Measurements from ENCODE around the gene GMDS. TPM values are rescaled to one million over a fixed set of nuclear protein-coding genes. Genes with fewer than 3 reads are reported as not detected.

Gene GMDS
- total RNA-seq, 5 donors from 2014 or later (not counting 1 experiment from before 2014, with no cell fraction given), result 12.9 to 21.5 (median 14.6) TPM

DNA sequence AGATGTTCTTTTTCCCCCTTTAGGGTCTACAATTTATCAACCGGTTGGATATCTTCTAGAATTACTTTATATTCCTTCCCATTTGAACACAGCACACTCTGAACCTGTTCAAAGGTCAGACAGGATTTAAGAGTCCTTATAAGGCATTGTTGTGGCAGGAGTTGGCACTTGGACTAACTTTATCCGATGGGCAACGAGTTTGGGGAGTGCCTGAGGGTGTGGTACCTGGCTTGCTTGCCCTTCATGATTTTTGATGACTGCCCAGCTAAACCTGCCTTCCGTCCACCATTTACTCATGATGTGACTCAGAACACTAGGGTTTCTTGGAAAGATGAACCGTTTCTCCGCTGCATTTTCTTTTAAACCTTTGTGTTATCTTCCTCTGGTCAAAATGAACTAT is 350.5 kb downstream of the GMDS start:
- Mint-ChIP-seq H3K27ac (no peak overlapping the region), H3K9me3 (no peaks in the 10 kb centered on the region), H3K4me1 (no peaks in the 10 kb centered on the region), H3K4me3 (no peak overlapping the region), H3K36me3 (peaks cover 32% of the 10 kb centered on the region), H3K27me3 (no peaks in the 10 kb centered on the region)
- POLR2A ChIA-PET, result no interaction called here
- no peak overlapping the region for H3K27ac ChIP-seq (ENCODE audit: low read length)
- ATAC-seq (replicated peaks in 1 of 4), result no peak
- 92% methylated on average over 3 of the region's 6 CpGs for WGBS (ENCODE audit: insufficient coverage)
- no peak overlapping the region for H3K4me3 ChIP-seq (ENCODE audit: control insufficient read depth in 1 of 2, extremely low read depth in 1 of 2, low read length in 1 of 2)
- no peaks in the 10 kb centered on the region for H3K4me1 ChIP-seq (ENCODE audit: control insufficient read depth in 1 of 2, extremely low read depth in 1 of 2, insufficient read depth in 2 of 2, low read length in 2 of 2)
- no peak for DNase-seq
- no peaks in the 10 kb centered on the region for H3K9me3 ChIP-seq
- H3K27me3 ChIP-seq (replicated peaks in 1 of 2; ENCODE audit: control insufficient read depth in 2 of 2, extremely low read depth in 1 of 2, insufficient read depth in 2 of 2, low read length in 1 of 2), result no peaks in the 10 kb centered on the region
- CTCF ChIA-PET, result no interaction called here
- no peaks in the 10 kb centered on the region for H3K36me3 ChIP-seq (ENCODE audit: control insufficient read depth in 2 of 2, extremely low read depth in 1 of 2, insufficient read depth in 1 of 2, low read length in 1 of 2)

- no peak overlapping the region for H3K4me3 Mint-ChIP-seq
- no peak overlapping the region for H3K4me3 ChIP-seq (ENCODE audit: control insufficient read depth in 1 of 2, extremely low read depth in 1 of 2, low read length in 1 of 2)
- WGBS (ENCODE audit: insufficient coverage), result 76% methylated on average over 3 of the region's 11 CpGs
- H3K9me3 ChIP-seq, result no peaks in the 10 kb centered on the region
- H3K4me1 ChIP-seq (ENCODE audit: control insufficient read depth in 1 of 2, extremely low read depth in 1 of 2, insufficient read depth in 2 of 2, low read length in 2 of 2), result no peaks in the 10 kb centered on the region
- H3K27ac Mint-ChIP-seq, result no peak overlapping the region
- H3K27ac ChIP-seq (ENCODE audit: low read length), result no peak overlapping the region
- ATAC-seq (replicated peaks in 1 of 4) (no peak), DNase-seq (peak in 1 of 35 experiments; percentile 9)
- CTCF ChIA-PET, result interaction anchor here in 1 of 2 donors (0.6 kb wide), 1 partner anchor 10 kb away, joined by 8 read pairs; no protein-coding TSS in a partner anchor
- no peaks in the 10 kb centered on the region for H3K27me3 ChIP-seq (replicated peaks in 1 of 2; ENCODE audit: control insufficient read depth in 2 of 2, extremely low read depth in 1 of 2, insufficient read depth in 2 of 2, low read length in 1 of 2)
- H3K4me1 Mint-ChIP-seq, result no peaks in the 10 kb centered on the region
- no peaks in the 10 kb centered on the region for H3K27me3 Mint-ChIP-seq
- H3K36me3 ChIP-seq (ENCODE audit: control insufficient read depth in 2 of 2, extremely low read depth in 1 of 2, insufficient read depth in 1 of 2, low read length in 1 of 2), result no peaks in the 10 kb centered on the region
- POLR2A ChIA-PET, result no interaction called here
- no peaks in the 10 kb centered on the region for H3K9me3 Mint-ChIP-seq
- peaks cover 25% of the 10 kb centered on the region for H3K36me3 Mint-ChIP-seq
Measured at GRCh38 chr6:1893470-1894130, 351.8 kb downstream of the GMDS start.

DNA sequence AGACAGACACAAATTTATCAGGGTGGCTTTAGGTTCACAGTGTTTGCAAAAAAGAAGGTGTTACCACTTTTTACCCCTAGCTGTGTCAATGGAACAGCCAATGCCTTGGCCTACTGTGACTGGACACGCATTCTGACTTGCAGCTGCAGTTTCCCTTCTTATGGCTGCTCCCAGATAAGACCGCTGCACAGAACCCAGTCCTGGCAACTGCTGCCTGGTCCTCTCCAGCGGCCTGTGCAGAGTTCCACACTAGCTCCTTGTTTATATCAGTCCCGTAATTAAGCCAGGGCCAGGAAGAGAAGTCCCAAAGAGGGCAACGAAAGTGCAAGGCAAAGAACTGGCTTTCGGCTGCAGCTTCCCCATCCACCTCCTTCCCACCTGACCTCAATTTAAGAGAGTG is 352.7 kb downstream of the GMDS start:
- no peaks in the 10 kb centered on the region for H3K9me3 Mint-ChIP-seq
- no peak overlapping the region for H3K4me3 Mint-ChIP-seq
- H3K27me3 Mint-ChIP-seq, result no peaks in the 10 kb centered on the region
- Histone ChIP-seq H3K36me3 (ENCODE audit: control insufficient read depth in 2 of 2, extremely low read depth in 1 of 2, insufficient read depth in 1 of 2, low read length in 1 of 2) (no peaks in the 10 kb centered on the region), H3K4me3 (ENCODE audit: control insufficient read depth in 1 of 2, extremely low read depth in 1 of 2, low read length in 1 of 2) (no peak overlapping the region), H3K27me3 (replicated peaks in 1 of 2; ENCODE audit: control insufficient read depth in 2 of 2, extremely low read depth in 1 of 2, insufficient read depth in 2 of 2, low read length in 1 of 2) (no peaks in the 10 kb centered on the region), H3K4me1 (ENCODE audit: control insufficient read depth in 1 of 2, extremely low read depth in 1 of 2, insufficient read depth in 2 of 2, low read length in 2 of 2) (no peaks in the 10 kb centered on the region), H3K9me3 (no peaks in the 10 kb centered on the region), H3K27ac (ENCODE audit: low read length) (no peak overlapping the region)
- DNase-seq, result no peak
- peaks cover 25% of the 10 kb centered on the region for H3K36me3 Mint-ChIP-seq
- ChIA-PET CTCF (no interaction called here), POLR2A (interaction anchor here in 1 of 2 donors (0.6 kb wide), 1 partner anchor 17 kb away, joined by 3 read pairs; no protein-coding TSS in a partner anchor)
- H3K27ac Mint-ChIP-seq, result no peak overlapping the region
- ATAC-seq (replicated peaks in 1 of 4), result no peak
- 94% methylated on average over 3 of the region's 6 CpGs for WGBS (ENCODE audit: insufficient coverage)
- H3K4me1 Mint-ChIP-seq, result no peaks in the 10 kb centered on the region

GRCh38 chr6:1890987-1891386 is 354.4 kb downstream of the GMDS start:
- Histone ChIP-seq H3K36me3 (ENCODE audit: control insufficient read depth in 2 of 2, extremely low read depth in 1 of 2, insufficient read depth in 1 of 2, low read length in 1 of 2) (no peaks in the 10 kb centered on the region), H3K4me3 (ENCODE audit: control insufficient read depth in 1 of 2, extremely low read depth in 1 of 2, low read length in 1 of 2) (no peak overlapping the region), H3K9me3 (no peaks in the 10 kb centered on the region), H3K27me3 (replicated peaks in 1 of 2; ENCODE audit: control insufficient read depth in 2 of 2, extremely low read depth in 1 of 2, insufficient read depth in 2 of 2, low read length in 1 of 2) (no peaks in the 10 kb centered on the region), H3K4me1 (ENCODE audit: control insufficient read depth in 1 of 2, extremely low read depth in 1 of 2, insufficient read depth in 2 of 2, low read length in 2 of 2) (no peaks in the 10 kb centered on the region), H3K27ac (ENCODE audit: low read length) (no peak overlapping the region)
- WGBS (ENCODE audit: insufficient coverage), result 49% methylated on average over 2 of the region's 2 CpGs
- Mint-ChIP-seq H3K4me1 (no peaks in the 10 kb centered on the region), H3K27ac (no peak overlapping the region), H3K27me3 (no peaks in the 10 kb centered on the region), H3K4me3 (no peak overlapping the region), H3K9me3 (no peaks in the 10 kb centered on the region), H3K36me3 (peaks cover 17% of the 10 kb centered on the region)
- DNase-seq (no peak), ATAC-seq (replicated peaks in 1 of 4) (no peak)
- ChIA-PET POLR2A (no interaction called here), CTCF (no interaction called here)

- Histone ChIP-seq H3K27ac (ENCODE audit: low read length) (no peak overlapping the region), H3K9me3 (no peaks in the 10 kb centered on the region), H3K27me3 (replicated peaks in 1 of 2; ENCODE audit: control insufficient read depth in 2 of 2, extremely low read depth in 1 of 2, insufficient read depth in 2 of 2, low read length in 1 of 2) (no peaks in the 10 kb centered on the region), H3K36me3 (ENCODE audit: control insufficient read depth in 2 of 2, extremely low read depth in 1 of 2, insufficient read depth in 1 of 2, low read length in 1 of 2) (no peaks in the 10 kb centered on the region), H3K4me1 (ENCODE audit: control insufficient read depth in 1 of 2, extremely low read depth in 1 of 2, insufficient read depth in 2 of 2, low read length in 2 of 2) (no peaks in the 10 kb centered on the region), H3K4me3 (ENCODE audit: control insufficient read depth in 1 of 2, extremely low read depth in 1 of 2, low read length in 1 of 2) (no peak overlapping the region)
- Mint-ChIP-seq H3K27me3 (no peaks in the 10 kb centered on the region), H3K36me3 (peaks cover 21% of the 10 kb centered on the region), H3K4me1 (no peaks in the 10 kb centered on the region), H3K9me3 (no peaks in the 10 kb centered on the region), H3K27ac (no peak overlapping the region), H3K4me3 (no peak overlapping the region)
- WGBS (ENCODE audit: insufficient coverage), result no CpG with 5 or more reads among the region's 8 CpGs
- ChIA-PET POLR2A (no interaction called here), CTCF (no interaction called here)
- ATAC-seq (replicated peaks in 1 of 4), result no peak
- DNase-seq, result no peak
Measured at GRCh38 chr6:1890071-1890470, 355.3 kb downstream of the GMDS start.

DNA sequence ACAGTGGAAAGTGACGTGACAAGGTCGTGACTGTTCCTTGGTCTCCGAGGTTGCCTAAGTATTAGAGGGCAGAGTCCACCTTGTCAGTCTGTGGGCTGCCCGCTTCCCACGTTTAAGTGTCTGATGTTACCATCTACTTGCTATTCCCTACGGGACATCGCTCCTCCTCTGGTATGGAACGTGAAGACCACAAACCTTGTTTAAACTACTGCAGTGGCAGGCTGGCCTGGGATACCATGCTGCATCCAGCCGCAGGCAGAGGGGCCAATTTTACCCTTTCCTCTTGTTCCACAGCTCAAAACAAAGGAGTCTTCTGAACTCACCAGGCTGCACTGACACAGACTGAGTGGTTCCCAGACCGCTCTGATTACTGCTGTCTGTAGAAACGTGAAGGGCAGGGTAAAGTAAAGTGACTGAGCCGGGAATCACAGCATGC is 359.8 kb downstream of the GMDS start:
- ChIA-PET POLR2A (no interaction called here), CTCF (no interaction called here)
- H3K27ac ChIP-seq (ENCODE audit: low read length), result no peak overlapping the region
- Mint-ChIP-seq H3K36me3 (peaks cover 8% of the 10 kb centered on the region), H3K9me3 (no peaks in the 10 kb centered on the region), H3K27ac (no peak overlapping the region), H3K4me3 (no peak overlapping the region), H3K27me3 (no peaks in the 10 kb centered on the region), H3K4me1 (no peaks in the 10 kb centered on the region)
- no peaks in the 10 kb centered on the region for H3K36me3 ChIP-seq (ENCODE audit: control insufficient read depth in 2 of 2, extremely low read depth in 1 of 2, insufficient read depth in 1 of 2, low read length in 1 of 2)
- no peak overlapping the region for H3K4me3 ChIP-seq (ENCODE audit: control insufficient read depth in 1 of 2, extremely low read depth in 1 of 2, low read length in 1 of 2)
- DNase-seq, result no peak
- 90% methylated on average over 6 of the region's 12 CpGs for WGBS (ENCODE audit: insufficient coverage)
- no peak for ATAC-seq (replicated peaks in 1 of 4)
- H3K4me1 ChIP-seq (ENCODE audit: control insufficient read depth in 1 of 2, extremely low read depth in 1 of 2, insufficient read depth in 2 of 2, low read length in 2 of 2), result no peaks in the 10 kb centered on the region
- H3K27me3 ChIP-seq (replicated peaks in 1 of 2; ENCODE audit: control insufficient read depth in 2 of 2, extremely low read depth in 1 of 2, insufficient read depth in 2 of 2, low read length in 1 of 2), result no peaks in the 10 kb centered on the region
- H3K9me3 ChIP-seq, result no peaks in the 10 kb centered on the region

DNA sequence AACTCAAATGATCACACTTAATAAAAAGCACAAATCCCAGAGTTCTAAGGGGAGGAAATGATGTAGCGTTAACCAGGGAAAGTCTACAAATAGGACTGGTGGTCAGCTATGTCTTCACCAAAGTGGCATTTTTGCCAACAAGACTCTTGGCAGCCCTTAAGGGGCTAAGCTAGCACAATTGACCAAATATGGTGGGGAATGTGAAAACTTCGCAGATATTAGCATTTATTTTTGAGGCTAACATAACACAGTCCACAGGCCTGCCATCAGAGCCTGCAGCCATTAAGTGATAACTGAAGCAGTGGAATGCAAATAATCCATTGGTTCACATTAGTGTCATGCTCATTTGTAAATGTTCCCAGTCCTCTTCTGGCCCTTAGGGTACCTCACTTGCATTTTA is 361.1 kb downstream of the GMDS start:
- H3K4me1 ChIP-seq (ENCODE audit: control insufficient read depth in 1 of 2, extremely low read depth in 1 of 2, insufficient read depth in 2 of 2, low read length in 2 of 2), result no peaks in the 10 kb centered on the region
- no CpG with 5 or more reads among the region's 2 CpGs for WGBS (ENCODE audit: insufficient coverage)
- Mint-ChIP-seq H3K9me3 (no peaks in the 10 kb centered on the region), H3K36me3 (peaks cover 8% of the 10 kb centered on the region), H3K4me1 (no peaks in the 10 kb centered on the region), H3K4me3 (no peak overlapping the region), H3K27ac (no peak overlapping the region), H3K27me3 (no peaks in the 10 kb centered on the region)
- no peaks in the 10 kb centered on the region for H3K27me3 ChIP-seq (replicated peaks in 1 of 2; ENCODE audit: control insufficient read depth in 2 of 2, extremely low read depth in 1 of 2, insufficient read depth in 2 of 2, low read length in 1 of 2)
- H3K36me3 ChIP-seq (ENCODE audit: control insufficient read depth in 2 of 2, extremely low read depth in 1 of 2, insufficient read depth in 1 of 2, low read length in 1 of 2), result no peaks in the 10 kb centered on the region
- no peak for DNase-seq
- CTCF ChIA-PET, result no interaction called here
- H3K27ac ChIP-seq (ENCODE audit: low read length), result no peak overlapping the region
- POLR2A ChIA-PET, result no interaction called here
- H3K9me3 ChIP-seq, result no peaks in the 10 kb centered on the region
- ATAC-seq (replicated peaks in 1 of 4), result no peak
- no peak overlapping the region for H3K4me3 ChIP-seq (ENCODE audit: control insufficient read depth in 1 of 2, extremely low read depth in 1 of 2, low read length in 1 of 2)

Data from T-cell (primary cell).